Ishikawa (cell line): ENCODE data around the gene OLFML1.

Experiments
- CEBPB ChIP-seq: IDR thresholded peaks from 2 replicates; pipeline ENCODE4 v1.6.1; 2012
- FOXM1 ChIP-seq: IDR thresholded peaks from 2 replicates; pipeline ENCODE4 v1.6.1; 2012; ENCODE audit warnings: low read depth, borderline replicate concordance
- REST ChIP-seq: IDR thresholded peaks from 2 replicates; pipeline ENCODE4 v1.6.1; 2012; ENCODE audit warnings: low read depth, mild to moderate bottlenecking
- TAF1 ChIP-seq: IDR thresholded peaks from 2 replicates; pipeline ENCODE4 v1.6.1; 2012; ENCODE audit warnings: low read depth, mild to moderate bottlenecking
- TEAD4 ChIP-seq: IDR thresholded peaks from 2 replicates; pipeline ENCODE4 v1.6.1; 2012
- YY1 ChIP-seq: IDR thresholded peaks from 2 replicates; pipeline ENCODE4 v1.6.1; 2012; ENCODE audit warnings: low read depth

GRCh38 chr11:7513234-7514098, 28.2 kb downstream of the OLFML1 start, which contains the start of gene PPFIBP2:
- TF ChIP-seq FOXM1 (no peak), TEAD4 (no peak), YY1 (no peak), REST (no peak), CEBPB (no peak), TAF1 (0 out of 2 replicates have a peak, but pooled peaks have one; percentile 30)
